Spleen (tissue), 7 donors: ENCODE results near the gene FGF19.

ENCODE experiments used
- POLR2A ChIP-seq, 3 donors: fragments of 450-650 bp; IDR thresholded peaks; one replicate each; pipeline ENCODE4 v1.5.1; 2017; ENCODE audit warnings: antibody characterized with exemption in 3 of 3, mild to moderate bottlenecking in 1 of 3
- POLR2AphosphoS5 ChIP-seq, 3 donors: sonication (generic); formaldehyde crosslinking; IDR thresholded peaks; one replicate each; pipeline ENCODE4 v1.5.1; 2017; ENCODE audit warnings: antibody characterized with exemption in 3 of 3
- TF ChIP-seq, protein P1 (sequence below), 11 experiments: fragments of 200-600 bp in 7 of 11; fragments of 450-650 bp in 4 of 11; sonication (generic) in 4 of 11; IDR thresholded peaks in 8 of 11; conservative IDR thresholded peaks in 3 of 11; 1 replicate in 7 of 11; 2 replicates in 4 of 11; pipeline versions ENCODE4 v1.4.0 to v1.8.0; 2016 to 2021; ENCODE audit warnings: antibody characterized with exemption in 11 of 11, inconsistent platforms in 4 of 11, mild to moderate bottlenecking in 1 of 11
- donor health status: DM: no; HTN: no; CAD: no; lungs with moderate emphysema.
- donor health status: DM: no; HTN: no; CAD: no.
- donor health status: DM: no; HTN: no; CAD: no.

DNA sequence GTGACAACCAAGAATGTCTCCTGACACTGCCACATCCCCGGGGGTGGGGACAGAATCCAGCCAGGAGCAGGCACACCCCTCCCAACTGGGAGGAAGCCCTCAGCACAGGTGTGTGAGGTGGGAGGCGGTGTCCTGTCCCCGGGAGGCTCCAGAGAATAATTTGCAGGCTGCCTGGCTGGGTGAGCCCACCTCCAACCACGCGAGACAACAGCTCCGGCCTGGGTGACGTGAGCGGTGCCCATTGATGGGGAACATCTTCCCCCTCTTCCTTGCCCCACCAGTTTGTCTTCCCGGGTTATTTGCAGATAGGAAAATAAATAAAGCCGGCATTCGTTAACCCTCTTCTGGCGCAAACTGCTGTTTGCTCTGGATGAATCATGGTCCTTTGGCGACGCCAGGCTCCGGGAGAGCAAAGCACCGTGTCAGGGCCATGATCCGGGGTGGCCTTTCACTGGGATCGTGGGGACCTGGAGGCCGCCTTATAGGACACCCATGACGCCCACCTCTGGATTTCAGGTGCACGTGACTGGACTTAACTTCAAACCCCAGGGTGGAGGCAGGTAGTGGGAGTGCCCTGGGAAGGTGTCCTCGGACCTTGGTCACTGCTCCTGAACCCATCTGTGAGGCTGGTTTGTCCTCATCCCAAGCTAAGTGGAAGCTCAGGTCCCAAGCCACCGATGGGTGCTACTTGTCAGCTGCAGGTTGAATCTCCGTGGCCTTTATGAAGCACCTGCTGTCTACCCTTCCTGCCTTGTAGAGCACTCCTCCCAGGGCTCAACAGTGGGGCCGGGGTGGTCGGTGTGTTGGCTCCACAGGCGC, 49.0 kb downstream of the FGF19 start:
- TF ChIP-seq, protein P1, sequence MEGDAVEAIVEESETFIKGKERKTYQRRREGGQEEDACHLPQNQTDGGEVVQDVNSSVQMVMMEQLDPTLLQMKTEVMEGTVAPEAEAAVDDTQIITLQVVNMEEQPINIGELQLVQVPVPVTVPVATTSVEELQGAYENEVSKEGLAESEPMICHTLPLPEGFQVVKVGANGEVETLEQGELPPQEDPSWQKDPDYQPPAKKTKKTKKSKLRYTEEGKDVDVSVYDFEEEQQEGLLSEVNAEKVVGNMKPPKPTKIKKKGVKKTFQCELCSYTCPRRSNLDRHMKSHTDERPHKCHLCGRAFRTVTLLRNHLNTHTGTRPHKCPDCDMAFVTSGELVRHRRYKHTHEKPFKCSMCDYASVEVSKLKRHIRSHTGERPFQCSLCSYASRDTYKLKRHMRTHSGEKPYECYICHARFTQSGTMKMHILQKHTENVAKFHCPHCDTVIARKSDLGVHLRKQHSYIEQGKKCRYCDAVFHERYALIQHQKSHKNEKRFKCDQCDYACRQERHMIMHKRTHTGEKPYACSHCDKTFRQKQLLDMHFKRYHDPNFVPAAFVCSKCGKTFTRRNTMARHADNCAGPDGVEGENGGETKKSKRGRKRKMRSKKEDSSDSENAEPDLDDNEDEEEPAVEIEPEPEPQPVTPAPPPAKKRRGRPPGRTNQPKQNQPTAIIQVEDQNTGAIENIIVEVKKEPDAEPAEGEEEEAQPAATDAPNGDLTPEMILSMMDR (IDR thresholded peaks at IDR 0.05 in 8 of 11, conservative IDR thresholded peaks at IDR 0.05 in 3 of 11), result no peak
- TF ChIP-seq POLR2A (IDR thresholded peaks at IDR 0.05) (no peak), POLR2AphosphoS5 (IDR thresholded peaks at IDR 0.05) (peak in 2 of 3 donors; percentile 5 to 11)
